PFSK-1 (cell line): ENCODE measurements around the gene SLC2A1.

Experiments used
- POLR2AphosphoS5 ChIP-seq: IDR thresholded peaks from 2 replicates; pipeline ENCODE4 v1.6.1; 2012; ENCODE audit warnings: low read depth, mild to moderate bottlenecking, control low read depth, low read length, moderate library complexity
- SIN3A ChIP-seq: IDR thresholded peaks from 2 replicates; pipeline ENCODE4 v1.6.1; 2012; ENCODE audit warnings: mild to moderate bottlenecking, low read length, moderate library complexity, borderline replicate concordance; ENCODE audit not compliant: insufficient read depth
- TAF1 ChIP-seq: IDR thresholded peaks from 2 replicates; pipeline ENCODE4 v1.6.1; 2012; ENCODE audit warnings: low read length, control low read depth, borderline replicate concordance; ENCODE audit not compliant: insufficient read depth

DNA sequence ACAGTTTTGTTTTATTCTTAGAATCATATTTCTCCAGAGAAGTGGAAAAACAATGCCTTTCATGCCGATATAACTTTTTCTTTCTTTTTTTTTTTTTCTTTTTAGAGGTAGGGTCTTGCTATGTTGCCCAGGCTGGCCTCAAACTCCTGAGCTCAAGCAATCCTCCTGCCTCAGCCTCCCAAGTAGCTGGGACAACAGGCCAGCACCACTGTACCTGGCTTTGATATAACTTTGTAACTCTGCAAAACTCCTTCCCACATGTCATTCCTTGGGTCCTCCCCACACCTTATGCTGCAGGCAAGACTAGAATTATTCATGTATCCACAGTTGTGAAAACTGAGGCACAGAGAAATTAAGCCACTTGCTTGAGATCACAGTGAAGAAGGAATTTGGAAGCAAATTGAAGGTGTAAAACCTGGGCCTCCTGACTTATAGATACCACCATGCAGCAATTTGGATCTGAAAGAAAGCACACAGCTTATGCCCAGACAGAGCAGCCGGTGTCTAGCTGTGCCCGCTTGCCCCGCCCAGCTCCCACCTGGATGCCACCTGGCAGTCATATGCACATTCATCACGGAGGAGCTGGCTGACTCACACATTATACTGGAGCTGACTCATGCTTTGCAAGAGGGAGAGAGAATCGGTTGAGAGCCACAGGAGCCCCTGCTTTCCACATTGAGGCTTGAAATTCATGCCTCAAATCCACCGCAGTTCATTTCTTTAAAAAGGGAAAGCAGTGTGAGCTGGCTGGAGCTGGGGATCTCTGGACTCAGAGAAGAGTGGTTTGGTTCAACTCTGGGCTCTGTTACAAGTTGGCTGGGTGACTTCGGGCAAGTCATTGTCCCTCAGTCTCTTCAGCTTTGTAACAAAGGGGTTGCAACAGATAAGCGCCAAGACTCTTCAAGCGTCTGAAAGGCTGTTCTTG lies 8.3 kb upstream of the SLC2A1 start:
- TF ChIP-seq TAF1 (no peak), SIN3A (no peak), POLR2AphosphoS5 (no peak)
